HEK293T (cell line): ENCODE results near the gene IL32.

Experiments used
- ARNT ChIP-seq: fragments of 450-650 bp; IDR thresholded peaks from 2 replicates; pipeline ENCODE4 v1.6.1; 2017; ENCODE audit warnings: mild to moderate bottlenecking
- PKNOX1 ChIP-seq: fragments of 450-650 bp; IDR thresholded peaks from 2 replicates; pipeline ENCODE4 v1.6.1; 2016

- no peak for TF ChIP-seq ARNT
- no peak for TF ChIP-seq PKNOX1
Measured at GRCh38 chr16:3091551-3091950, 26.1 kb downstream of the IL32 start.
